ENCODE data around the gene SEMA5A.

The SEMA5A gene

DNA sequence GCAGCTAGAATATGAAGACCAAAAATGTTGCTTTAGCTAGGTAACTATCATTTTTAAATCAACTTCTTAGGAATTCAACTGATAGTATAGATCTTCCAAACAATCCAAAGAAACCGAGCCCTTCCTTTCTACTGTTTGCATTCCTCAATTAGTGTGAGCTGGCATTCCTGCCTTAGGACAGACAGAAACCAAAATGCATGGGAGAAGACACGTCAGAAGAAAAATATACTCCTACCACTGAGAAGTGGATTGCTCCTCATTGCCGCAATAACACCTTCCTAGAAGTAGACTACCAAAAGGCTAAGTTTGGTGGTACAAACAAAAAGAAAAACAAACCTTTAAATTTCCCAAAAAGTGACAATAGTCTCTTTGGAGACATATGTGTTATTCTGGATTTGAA is 440.0 kb downstream of the SEMA5A start:
- peak; percentile 41 for DNase-seq (ENCODE audit: low read depth)

DNA sequence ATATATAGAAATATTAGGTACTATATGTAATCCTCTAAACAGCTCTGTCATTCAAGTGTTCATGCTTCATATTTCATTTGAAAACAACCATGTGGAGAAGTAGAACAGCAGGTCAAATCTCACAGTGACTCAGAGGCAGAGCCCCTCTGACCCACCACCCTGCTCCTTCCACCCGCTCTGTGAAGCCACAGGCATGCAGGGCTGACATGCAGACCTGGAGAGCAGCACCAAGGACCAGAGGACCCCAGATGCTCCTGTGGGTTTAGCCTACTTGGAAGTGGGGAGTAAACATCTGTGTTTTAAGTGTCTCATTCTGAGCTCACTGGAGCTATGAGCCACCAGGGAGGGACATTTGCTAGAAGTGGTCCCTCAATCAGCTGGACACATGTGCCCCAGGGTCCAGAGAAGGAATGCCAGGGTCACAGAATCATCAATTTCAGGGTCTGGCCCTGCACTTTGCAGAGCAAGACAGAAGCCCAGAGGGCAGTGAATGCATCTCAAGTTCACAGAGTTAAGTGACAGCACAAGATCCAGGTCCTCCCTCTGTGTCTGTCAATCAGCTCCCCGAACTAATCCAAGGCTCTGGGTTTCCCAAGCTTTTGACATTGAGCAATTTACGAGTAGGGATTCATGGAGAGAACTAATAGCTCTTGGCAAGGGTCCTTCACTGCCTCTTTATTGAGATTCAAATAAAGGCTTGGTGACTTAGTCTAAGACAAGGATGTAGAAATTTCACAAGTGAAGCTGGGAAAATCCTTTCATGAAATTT is 441.1 kb downstream of the SEMA5A start:
- DNase-seq (ENCODE audit: low read depth), result no peak

DNA sequence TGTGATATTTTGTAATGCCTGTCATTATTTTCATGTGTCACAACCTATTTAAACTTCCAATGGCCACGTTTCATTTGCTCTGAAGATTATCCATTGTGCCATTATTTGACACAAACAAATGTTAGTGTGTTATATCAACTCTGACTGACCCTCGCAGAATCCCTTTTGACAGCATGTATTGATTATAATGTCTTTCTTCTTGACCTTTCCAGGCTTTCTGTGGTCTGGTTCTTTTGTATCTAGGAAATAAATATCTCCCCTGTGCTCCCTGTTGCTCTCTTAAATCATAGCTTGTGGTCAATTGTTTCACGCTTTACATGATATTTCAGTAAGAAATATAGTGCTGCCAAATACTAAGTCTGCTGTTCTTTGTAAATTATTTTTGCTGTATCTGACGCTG is 442.6 kb downstream of the SEMA5A start:
- no peak for DNase-seq (ENCODE audit: low read depth)

DNA sequence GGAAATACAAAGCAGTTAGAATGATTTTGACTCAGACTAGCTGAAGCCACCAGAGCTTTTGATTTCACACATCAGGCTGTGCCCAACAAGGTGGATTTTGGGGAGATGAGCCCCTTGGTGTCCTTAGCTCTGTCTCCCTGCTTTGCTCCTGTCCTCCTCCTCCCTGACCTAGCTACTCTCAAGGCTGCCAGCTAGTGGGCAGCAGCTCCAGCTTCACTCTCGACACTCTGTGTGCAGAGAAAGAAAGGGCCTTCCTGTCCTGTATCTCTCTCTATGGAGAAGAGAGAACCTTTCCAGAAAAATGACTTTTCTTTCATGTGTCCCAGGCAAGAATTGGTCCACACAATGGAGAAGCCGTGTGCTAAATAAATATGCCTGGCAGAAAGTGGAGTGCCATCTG is 446.2 kb downstream of the SEMA5A start:
- no peak for DNase-seq (ENCODE audit: low read depth)

DNA sequence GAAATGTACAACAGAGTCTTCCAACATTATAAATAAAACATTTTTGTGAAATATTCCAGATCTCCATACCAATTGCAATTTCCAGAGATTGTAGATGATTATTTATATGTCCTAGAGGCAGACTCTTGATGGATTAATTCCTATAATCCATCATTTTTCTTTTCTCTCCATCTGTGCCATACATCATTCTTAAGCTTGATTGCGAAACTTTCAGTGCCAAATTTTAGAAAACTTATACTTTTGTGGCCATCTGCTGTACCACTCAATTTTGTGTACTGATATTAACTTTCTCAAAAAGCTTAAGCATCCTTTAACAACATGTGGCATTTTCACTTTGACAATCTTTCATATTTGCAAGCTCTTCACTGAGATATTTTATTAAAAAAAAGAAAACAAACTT is 446.9 kb downstream of the SEMA5A start:
- no peak for DNase-seq (ENCODE audit: low read depth)

DNA sequence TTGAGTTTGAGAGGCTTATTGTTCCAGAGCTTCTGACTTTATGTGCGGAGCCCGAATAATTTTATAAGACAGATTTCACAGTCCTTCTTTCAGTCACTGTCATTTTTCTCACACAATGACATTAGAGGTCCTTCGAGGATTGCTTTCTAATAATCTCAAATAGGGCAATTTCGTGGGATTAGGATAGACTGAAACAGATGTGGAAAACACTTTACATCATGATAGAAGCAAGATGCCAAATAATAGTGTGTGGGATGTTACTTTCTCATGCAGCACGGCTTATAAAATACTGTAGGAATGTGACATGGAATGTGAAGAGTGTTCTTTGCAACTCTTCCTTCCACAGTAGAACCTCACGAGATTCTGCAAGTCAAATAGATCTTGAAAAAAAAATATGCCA is 451.3 kb downstream of the SEMA5A start:
- no peak for DNase-seq (ENCODE audit: low read depth)

DNA sequence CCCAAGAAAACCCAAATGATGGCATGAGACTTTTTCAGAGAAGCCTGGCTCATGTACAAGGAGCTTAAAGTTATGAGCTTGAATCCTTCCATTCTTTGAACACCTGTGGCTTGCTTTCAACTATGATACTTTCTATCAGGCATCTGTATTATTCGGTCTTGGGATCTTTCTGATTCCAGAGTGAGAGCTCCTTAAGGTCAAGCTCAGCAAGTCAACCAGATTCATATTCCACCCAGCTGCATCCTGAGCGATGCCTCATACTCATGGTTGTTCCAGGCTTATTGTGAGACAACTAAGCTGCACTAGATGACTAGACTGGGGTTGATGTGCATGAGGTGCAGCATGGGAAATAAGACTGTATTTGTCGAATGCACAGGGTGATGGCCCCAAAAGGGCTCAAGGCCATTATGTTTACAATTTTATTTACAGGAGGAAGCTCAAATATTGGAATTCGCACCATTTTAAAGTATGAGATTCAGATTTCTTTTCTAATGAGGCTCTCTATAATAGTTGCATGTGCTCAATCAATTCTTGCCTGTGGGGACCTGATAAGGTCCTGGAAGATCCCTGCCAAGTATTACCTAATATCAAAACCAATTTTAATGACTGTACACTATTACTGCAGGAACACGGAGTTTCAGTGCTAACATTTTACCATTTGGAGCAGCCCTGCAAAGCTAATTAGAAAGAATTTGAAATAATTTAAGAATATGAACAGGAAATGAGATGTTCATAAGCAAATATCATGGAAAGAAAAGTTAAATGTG is 453.8 kb downstream of the SEMA5A start:
- DNase-seq (ENCODE audit: low read depth), result no peak

DNA sequence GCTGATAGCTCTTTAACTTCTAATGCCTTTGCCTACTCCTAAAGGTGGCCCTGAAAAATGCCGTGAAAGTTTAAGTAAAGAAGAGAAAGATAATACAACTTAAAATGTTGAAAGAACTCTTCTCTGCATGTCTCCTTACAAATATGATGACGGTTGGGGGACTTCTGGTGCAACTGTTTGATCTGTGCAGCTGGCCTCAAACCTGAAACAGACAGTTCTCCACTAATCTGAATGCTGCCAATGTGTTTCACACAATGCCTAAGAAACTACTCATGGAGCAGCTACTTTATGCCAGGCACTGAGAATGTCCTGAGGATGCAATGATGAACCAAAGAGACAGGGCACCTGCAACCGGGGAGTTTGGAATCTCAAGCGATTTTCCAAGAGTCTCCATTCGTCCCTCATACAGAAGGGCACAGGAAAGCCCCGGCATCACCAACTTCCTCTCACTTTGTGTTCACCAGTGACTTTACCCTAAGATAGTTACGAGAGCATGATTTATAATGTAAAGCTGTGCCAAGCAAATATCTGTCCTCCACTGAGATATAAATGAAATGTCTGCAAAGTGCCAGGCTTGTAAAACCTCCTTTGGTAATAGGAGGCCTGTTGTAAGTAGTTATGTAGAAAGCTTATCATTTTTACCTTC is 455.4 kb downstream of the SEMA5A start:
- DNase-seq (ENCODE audit: low read depth), result no peak

DNA sequence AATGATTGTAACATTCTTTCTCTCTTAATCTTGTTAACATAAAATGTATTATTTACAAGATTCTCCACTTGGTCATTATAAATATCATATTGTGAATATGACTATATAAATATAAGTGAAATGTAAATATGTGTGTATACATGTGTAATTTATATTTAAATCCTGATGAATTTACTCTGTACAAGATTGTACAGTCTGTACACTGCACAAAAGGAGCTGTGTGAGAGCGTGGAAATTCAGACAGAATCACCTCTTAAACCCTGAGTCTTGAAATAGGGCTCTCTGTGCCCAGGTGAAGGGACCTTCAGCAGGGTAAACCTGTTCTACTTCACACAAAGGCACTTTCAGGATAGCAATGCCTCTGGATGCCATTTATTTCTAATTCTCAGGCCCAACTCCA is 456.0 kb downstream of the SEMA5A start:
- no peak for DNase-seq (ENCODE audit: low read depth)

DNA sequence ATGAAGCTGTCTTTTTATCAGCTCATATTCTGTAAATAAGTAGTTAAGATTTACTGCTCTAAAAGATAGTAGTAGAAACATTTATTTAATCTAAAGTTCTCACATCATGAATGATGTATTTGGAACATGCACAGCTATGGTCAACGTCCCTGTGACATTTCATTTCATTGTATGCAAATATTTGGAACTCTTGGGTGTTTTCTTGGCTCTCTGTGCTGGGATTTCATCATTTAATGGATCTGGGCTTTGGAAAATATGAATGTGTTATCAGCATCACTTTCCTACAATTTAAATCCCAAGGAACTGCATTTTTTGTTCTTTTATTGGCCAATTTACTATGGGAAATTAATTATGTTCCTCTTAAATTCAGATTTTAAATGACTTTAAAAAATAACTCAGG is 462.9 kb downstream of the SEMA5A start:
- DNase-seq (ENCODE audit: low read depth), result no peak

DNA sequence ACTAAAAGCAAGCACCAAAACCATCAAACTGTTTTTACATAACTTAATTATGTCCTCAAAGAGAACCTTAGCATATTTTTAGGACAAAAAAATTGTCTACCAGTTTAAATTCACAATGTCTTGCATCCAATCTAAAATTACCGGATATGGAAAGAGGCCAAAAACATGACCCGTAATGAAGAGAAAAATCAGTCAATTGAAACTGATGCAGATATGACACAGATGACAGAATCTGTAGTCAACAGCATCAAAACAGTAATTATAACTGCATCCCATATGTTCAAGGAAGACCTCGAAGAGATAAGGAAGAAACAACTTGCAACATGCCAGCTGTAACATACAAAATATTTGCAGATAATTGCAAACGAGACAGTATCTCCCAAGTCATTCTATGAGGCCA is 473.2 kb downstream of the SEMA5A start:
- no peak for DNase-seq (ENCODE audit: low read depth)

DNA sequence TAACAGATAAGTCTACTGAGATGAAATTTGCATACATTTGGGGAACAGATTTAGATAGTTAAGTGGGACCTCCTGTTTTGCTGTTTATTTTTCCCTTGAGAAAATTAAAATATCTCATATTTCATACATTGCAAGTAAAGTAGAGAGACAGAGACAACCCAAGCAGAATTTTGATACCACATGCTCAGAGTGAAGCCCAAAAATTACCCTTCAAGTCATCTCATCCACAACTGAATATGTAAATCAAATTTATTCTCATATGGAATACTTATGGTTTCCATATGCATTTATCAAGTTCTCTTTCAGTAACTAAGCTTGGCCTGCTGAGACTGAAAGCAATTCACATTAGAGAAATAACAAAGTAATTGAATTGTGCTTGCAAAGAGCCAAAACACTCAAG is 474.4 kb downstream of the SEMA5A start:
- no peak for DNase-seq (ENCODE audit: low read depth)

DNA sequence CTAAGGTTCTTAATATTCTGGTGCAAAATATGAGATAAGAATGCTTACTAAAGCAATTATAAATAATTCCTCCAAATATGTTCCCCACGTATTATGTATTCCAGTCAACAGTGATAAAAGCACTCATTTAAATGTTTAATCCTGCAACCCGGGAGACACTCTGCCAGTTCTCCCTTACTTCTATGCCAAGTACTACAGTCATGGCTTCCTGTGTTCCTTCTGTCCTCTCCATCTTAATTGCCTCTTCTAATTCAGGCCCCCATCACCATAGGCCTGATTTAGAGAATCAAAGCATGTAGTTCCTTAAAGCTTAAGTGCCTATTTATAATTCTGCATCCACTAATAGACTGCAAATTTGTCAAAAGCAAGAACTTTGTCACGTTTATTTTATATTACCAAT is 474.8 kb downstream of the SEMA5A start:
- DNase-seq (ENCODE audit: low read depth), result no peak

DNA sequence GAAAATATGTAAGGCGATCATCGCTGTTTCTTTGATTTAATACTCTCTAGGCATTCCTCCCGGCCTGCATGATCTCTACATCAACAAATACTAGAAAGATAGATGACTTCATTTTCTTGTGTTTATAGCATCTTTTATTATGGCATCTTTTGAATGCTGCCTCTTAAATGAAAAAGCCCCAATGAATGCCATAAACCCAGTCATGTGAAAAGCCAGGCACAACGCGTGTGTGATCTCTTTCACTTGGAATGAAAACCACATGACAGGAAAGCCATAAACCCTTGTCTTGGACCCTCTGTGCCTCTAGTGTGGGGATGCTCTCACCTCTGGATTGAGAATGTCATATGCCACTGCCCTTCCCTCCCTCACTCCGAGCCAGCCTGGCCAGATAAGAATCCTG is 476.2 kb downstream of the SEMA5A start:
- peak; percentile 53 for DNase-seq (ENCODE audit: low read depth)

DNA sequence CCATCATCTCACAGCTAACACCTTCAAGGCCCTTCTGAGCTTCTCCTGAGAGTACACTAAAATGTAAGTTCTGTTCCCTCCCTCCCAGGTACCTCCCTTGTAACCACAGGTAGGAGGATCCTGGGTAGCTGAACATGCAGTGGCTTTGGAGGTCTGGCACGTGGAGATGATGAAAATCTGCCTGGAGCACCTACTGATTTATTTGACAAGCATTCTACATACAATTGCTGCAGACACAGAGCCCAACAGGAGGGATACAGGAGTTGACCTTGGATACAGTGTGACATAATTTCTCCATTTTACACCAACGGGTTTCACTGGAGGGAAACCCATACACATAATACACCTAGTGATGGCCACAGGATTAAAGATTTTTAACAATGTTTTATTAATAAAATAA is 478.7 kb downstream of the SEMA5A start:
- no peak for DNase-seq (ENCODE audit: low read depth)

DNA sequence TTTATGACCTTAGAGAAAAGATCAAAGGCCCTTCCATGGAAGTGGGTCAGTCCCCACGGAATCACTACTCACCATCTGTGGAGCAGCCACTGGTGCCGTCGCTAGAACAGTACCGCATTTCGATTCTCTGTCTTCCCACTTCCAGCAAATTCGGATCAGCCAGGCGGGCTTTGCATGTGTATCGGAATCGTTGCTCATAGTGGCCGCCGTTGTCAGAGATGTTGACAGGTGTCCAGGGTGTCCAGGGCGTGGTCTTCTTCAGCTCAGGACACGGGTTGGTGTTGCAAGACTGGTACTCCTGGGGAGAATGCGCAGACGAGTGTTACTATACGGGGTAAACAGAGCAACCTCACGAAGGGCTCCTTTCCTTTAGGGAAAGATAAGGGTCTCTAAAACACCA is 479.5 kb downstream of the SEMA5A start:
- no peak for DNase-seq (ENCODE audit: low read depth)

DNA sequence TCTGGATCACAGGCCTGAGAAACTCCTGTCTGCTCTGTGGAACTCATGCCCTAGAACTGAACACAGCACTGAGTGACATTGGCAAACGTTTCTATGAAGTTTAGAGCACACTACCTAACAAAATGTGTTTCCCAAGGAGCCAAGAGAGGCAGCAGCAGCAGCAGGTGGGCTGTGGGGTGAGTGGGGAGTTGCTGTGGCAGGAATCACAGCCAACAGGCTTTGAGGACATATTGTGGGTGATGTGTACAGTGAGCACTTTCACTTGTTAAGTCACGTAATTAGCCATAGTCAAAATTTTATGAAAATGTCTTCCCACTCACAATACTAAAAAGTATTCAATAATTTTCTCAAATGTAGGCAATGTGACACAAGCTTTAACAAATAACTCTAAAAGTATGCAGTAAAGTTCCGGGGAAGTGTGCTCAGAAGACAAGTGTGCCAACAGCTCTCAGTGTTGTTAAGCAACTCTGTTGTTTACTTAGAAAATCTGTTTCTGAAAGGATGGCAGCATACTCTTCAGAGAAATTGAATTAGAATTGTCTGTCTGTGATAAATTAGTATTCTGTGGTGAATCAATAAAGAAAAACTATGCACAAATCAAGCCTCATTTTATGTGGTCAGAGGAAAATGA is 482.1 kb downstream of the SEMA5A start:
- DNase-seq (ENCODE audit: low read depth), result no peak

DNA sequence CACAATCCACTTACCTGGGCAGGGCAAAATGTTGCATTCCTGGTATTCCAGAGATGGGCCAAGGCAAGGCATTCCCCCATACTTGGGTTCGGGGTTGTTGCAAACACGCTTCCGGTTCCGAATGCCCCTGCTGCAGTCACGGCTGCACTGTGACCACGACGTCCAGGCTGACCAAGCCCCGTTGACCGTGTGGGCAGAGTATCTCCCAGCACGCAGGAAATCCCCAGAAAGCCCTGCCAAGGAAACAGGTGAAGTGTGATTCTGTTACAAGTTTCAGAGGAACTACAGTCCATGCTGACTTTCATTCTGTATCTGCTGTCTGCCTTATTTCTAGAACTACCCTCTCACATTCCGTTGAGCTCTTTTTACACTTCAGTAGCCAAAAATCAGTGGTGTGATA is 483.0 kb downstream of the SEMA5A start:
- no peak for DNase-seq (ENCODE audit: low read depth)

DNA sequence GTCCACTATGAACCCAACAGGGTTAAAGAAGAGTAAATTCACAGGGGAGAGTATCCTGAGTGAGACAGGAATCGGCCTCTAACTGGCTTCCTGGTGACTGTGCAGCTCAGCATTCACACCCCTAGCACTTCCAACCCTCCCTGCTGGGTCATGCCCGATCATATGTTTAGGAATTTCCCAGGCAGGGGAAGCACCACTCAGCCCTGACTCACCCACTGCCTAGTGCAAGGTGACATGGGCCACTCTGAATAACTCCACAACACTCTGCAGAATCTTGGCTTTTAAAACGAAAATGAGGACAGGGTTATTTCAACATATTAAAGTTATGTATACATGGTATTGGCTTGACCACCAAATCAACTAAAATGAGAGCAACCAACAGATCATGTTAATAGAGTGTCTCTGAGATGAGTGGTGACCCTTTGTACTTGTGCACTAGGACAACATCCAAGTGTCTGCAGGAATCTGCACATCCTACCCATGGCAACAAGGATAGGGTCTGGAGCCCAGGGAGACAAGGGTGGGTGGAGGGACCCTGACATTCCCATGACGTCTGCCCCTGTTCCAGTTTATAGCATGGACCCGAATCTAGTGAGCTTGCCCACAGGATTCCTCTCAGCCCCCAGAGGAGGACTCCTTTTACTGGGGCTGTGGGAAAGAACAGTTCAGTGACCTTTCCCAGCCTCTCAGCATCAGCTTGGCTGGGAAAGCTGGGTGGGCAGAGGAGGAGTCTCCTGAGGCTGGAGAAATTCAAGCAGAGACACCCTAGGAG is 485.8 kb downstream of the SEMA5A start:
- DNase-seq (ENCODE audit: low read depth), result peak; percentile 96

DNA sequence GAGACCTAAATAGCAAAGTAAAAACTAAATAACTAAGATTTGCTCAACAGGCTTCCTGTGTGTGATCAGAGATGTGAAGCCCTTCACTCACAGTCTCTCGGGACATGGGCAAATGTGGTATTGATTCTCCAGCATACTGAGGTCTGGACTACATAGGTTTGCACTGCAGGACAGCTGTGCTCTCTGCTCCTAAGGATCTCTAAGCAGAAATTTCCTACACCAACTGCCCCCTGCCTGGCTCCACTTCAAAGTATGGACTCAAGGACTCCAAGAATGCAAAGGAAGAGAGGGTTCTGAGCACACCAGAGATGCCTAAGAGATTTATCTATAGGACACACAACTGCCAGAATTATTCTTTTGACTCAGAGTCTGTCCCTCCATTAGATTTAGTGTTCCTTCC is 487.2 kb downstream of the SEMA5A start:
- DNase-seq (ENCODE audit: low read depth), result no peak

DNA sequence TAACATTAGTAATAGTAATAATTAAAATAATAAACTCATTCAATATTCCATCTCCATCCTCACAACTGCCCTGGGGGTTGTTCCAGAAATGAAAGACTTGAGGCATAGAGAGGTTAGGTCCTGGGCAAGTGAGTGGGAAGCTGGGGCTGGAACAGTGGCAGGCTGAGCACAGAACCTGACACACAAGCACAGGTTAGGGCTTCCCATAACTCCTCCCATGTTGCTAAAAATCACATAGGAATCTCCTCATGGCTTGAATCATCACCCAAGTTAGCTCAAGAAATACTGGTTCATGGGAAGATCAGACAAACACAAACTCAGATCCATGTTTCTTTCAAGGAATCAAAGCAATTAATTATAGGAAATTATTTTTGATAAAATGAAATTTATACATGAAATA is 487.7 kb downstream of the SEMA5A start:
- no peak for DNase-seq (ENCODE audit: low read depth)

DNA sequence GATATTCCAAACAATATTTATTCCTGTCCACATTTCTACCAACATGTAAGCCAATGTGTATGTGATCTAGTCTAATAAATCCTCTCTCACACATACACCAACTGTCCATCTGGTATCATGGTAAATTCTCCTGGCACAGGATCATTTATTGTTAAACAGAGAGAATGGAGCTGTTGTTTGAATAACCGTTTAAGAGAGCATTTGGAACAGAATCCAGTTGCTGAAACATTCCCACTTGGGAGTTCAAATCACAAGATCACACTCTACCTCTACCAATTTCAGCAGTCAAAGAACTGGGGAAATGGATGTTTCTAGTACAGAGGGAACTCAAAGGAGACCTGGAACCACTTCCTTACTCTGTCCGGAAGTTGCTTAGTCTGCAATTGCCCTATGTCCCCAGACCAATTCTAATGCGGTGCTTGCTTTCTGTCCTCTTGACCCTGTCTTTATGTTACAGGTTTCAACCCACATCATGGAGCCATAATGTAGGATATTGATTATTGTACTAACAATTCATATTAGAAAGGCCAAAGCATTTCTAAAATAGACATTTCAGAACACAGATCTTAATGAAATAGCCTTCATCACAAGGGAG is 488.4 kb downstream of the SEMA5A start:
- no peak for DNase-seq (ENCODE audit: low read depth)

Data from non-pigmented ciliary epithelial cell (primary cell).